Activated CD4-positive, alpha-beta memory T cell treated with anti-CD3 and anti-CD28 coated beads, Interleukin-2, amount 10 ng/mL, durations not matched to agents 7 days and 5 days (primary cell): ENCODE measurements around the gene AAMP. TPM values are rescaled to one million over a fixed set of nuclear protein-coding genes. Genes with fewer than 3 reads are reported as not detected.
A peak's percentile ranks its signal among the peaks of the same experiment; 100 is the strongest.
"Not testable (repeated sequence)": the region's sequence is repeated elsewhere in the genome, so short reads cannot be mapped to it uniquely, and the experiment has no call there.

Experiments
- CTCF ChIA-PET: fragments of 350-600 bp; sonication (Branson Sonifier 250); formaldehyde crosslinking; loops from one replicate; lab custom pipeline; 2021; ENCODE audit warnings: antibody characterized with exemption, inconsistent platforms; lab: Charles Lee
- POLR2A ChIA-PET: fragments of 350-600 bp; sonication (Branson Sonifier 250); formaldehyde crosslinking; loops from one replicate; lab custom pipeline; 2021; ENCODE audit warnings: antibody characterized with exemption; lab: Charles Lee
- DNase-seq: peaks from one replicate; pipeline ENCODE4 v3.0.0-alpha.2; 2020
- H3K27ac Mint-ChIP-seq: one replicate; pipeline ENCODE4 v1.8.0; 2021; ENCODE audit warnings: mild to moderate bottlenecking, mixed read lengths
- H3K27me3 Mint-ChIP-seq: one replicate; pipeline ENCODE4 v1.8.0; 2021; ENCODE audit warnings: mixed read lengths
- H3K36me3 Mint-ChIP-seq: one replicate; pipeline ENCODE4 v1.8.0; 2021; ENCODE audit warnings: low read depth, mixed read lengths
- H3K4me1 Mint-ChIP-seq: one replicate; pipeline ENCODE4 v1.8.0; 2021; ENCODE audit warnings: mixed read lengths
- H3K4me3 Mint-ChIP-seq: one replicate; pipeline ENCODE4 v1.8.0; 2021; ENCODE audit warnings: mild to moderate bottlenecking, mixed read lengths
- H3K9me3 Mint-ChIP-seq: one replicate; pipeline ENCODE4 v1.8.0; 2021; ENCODE audit warnings: mixed read lengths
- total RNA-seq, 2 experiments: library from RNA; stranded (reverse); gene quantifications; one replicate each; pipeline ENCODE4 v1.2.3, GENCODE V29; 2021

Gene AAMP
- 10 to 100 TPM; 44.2 to 46.8 TPM for total RNA-seq

- ChIA-PET POLR2A (interaction anchor here (0.6 to 10.7 kb wide), 14 partner anchors 9 to 127 kb away, joined by 3 to 299 read pairs (median 3); partner anchors contain the start of genes ARPC2, GPBAR1 and TMBIM1), CTCF (interaction anchor here (0.7 to 6.8 kb wide), 20 partner anchors 13 to 577 kb away, joined by 3 to 126 read pairs (median 5); partner anchors contain the start of genes CATIP, CTDSP1, CXCR1 and TMBIM1)
- H3K4me1 Mint-ChIP-seq = peaks cover 52% of the 10 kb centered on the region
- H3K4me3 Mint-ChIP-seq = peak within 1 kb of the TSS; percentile 89
- H3K27me3 Mint-ChIP-seq = no peaks in the 10 kb centered on the region
- H3K27ac Mint-ChIP-seq = peak within 1 kb of the TSS; percentile 75
- H3K9me3 Mint-ChIP-seq = no peaks in the 10 kb centered on the region
- DNase-seq = peak; percentile 100
- peaks cover 42% of the 10 kb centered on the region for H3K36me3 Mint-ChIP-seq
Measured at GRCh38 chr2:218269900-218270720, at the start of gene AAMP, which contains the start of gene PNKD. Gene AAMP (minus strand): TSS chr2:218270137. CDS start chr2:218270086, 51 bp downstream. Gene PNKD (plus strand): TSS chr2:218270519. CDS start chr2:218270536, 17 bp downstream.

- H3K27me3 Mint-ChIP-seq = peaks cover 7% of the 10 kb centered on the region
- no peaks in the 10 kb centered on the region for H3K9me3 Mint-ChIP-seq
- H3K27ac Mint-ChIP-seq = no peak overlapping the region
- CTCF ChIA-PET = no interaction called here
- DNase-seq = no peak
- peaks cover 2% of the 10 kb centered on the region for H3K36me3 Mint-ChIP-seq
- POLR2A ChIA-PET = no interaction called here
- H3K4me1 Mint-ChIP-seq = peaks cover 31% of the 10 kb centered on the region
- no peak overlapping the region for H3K4me3 Mint-ChIP-seq
Measured at GRCh38 chr2:218318241-218318640, 48.3 kb upstream of the AAMP start.

- Mint-ChIP-seq H3K36me3 (peaks cover 2% of the 10 kb centered on the region), H3K4me1 (peaks cover 31% of the 10 kb centered on the region), H3K9me3 (no peaks in the 10 kb centered on the region), H3K27ac (no peak overlapping the region), H3K27me3 (peaks cover 7% of the 10 kb centered on the region), H3K4me3 (no peak overlapping the region)
- DNase-seq = no peak
- POLR2A ChIA-PET = no interaction called here
- CTCF ChIA-PET = interaction anchor here (1.1 to 3.5 kb wide), 3 partner anchors 11 to 39 kb away, joined by 3 to 10 read pairs (median 5); partner anchors contain the start of gene CATIP
Measured at GRCh38 chr2:218317835-218318234, 47.9 kb upstream of the AAMP start.

GRCh38 chr2:218317303-218317630 is 47.3 kb upstream of the AAMP start:
- H3K27ac Mint-ChIP-seq = peak overlapping the region; percentile 88
- DNase-seq = no peak
- no peak overlapping the region for H3K4me3 Mint-ChIP-seq
- H3K9me3 Mint-ChIP-seq = no peaks in the 10 kb centered on the region
- ChIA-PET CTCF (interaction anchor here (0.8 to 3.5 kb wide), 4 partner anchors 11 to 79 kb away, joined by 3 to 10 read pairs (median 4); partner anchors contain the start of gene CATIP), POLR2A (interaction anchor here (1.2 to 1.7 kb wide), 3 partner anchors 8 to 80 kb away, joined by 3 to 4 read pairs (median 3); no protein-coding TSS in a partner anchor)
- peaks cover 29% of the 10 kb centered on the region for H3K4me1 Mint-ChIP-seq
- peaks cover 2% of the 10 kb centered on the region for H3K27me3 Mint-ChIP-seq
- peaks cover 2% of the 10 kb centered on the region for H3K36me3 Mint-ChIP-seq

GRCh38 chr2:218315397-218315796 is 45.5 kb upstream of the AAMP start:
- peaks cover 2% of the 10 kb centered on the region for H3K36me3 Mint-ChIP-seq
- ChIA-PET POLR2A (interaction anchor here (0.7 to 1.3 kb wide), 3 partner anchors 25 to 85 kb away, joined by 3 to 5 read pairs (median 4); partner anchors contain the start of gene CTDSP1), CTCF (interaction anchor here (0.6 to 3.5 kb wide), 3 partner anchors 23 to 246 kb away, joined by 3 to 10 read pairs (median 8); partner anchors contain the start of gene CATIP)
- no peak overlapping the region for H3K27ac Mint-ChIP-seq
- H3K4me3 Mint-ChIP-seq = no peak overlapping the region
- no peak for DNase-seq
- H3K27me3 Mint-ChIP-seq = no peaks in the 10 kb centered on the region
- peaks cover 29% of the 10 kb centered on the region for H3K4me1 Mint-ChIP-seq
- no peaks in the 10 kb centered on the region for H3K9me3 Mint-ChIP-seq

GRCh38 chr2:218314764-218315163 is 44.8 kb upstream of the AAMP start:
- H3K36me3 Mint-ChIP-seq, POLR2A ChIA-PET, H3K27ac Mint-ChIP-seq, H3K4me3 Mint-ChIP-seq, H3K9me3 Mint-ChIP-seq, DNase-seq, H3K27me3 Mint-ChIP-seq: not testable (repeated sequence)
- H3K4me1 Mint-ChIP-seq = peaks cover 29% of the 10 kb centered on the region
- CTCF ChIA-PET = interaction anchor here (0.6 to 3.5 kb wide), 2 partner anchors 22 to 42 kb away, joined by 8 to 10 read pairs; partner anchors contain the start of gene CATIP

- H3K9me3 Mint-ChIP-seq = no peaks in the 10 kb centered on the region
- DNase-seq = no peak
- H3K27me3 Mint-ChIP-seq = peaks cover 1% of the 10 kb centered on the region
- H3K4me3 Mint-ChIP-seq = no peak overlapping the region
- H3K4me1 Mint-ChIP-seq = peaks cover 31% of the 10 kb centered on the region
- POLR2A ChIA-PET = no interaction called here
- CTCF ChIA-PET = no interaction called here
- H3K27ac Mint-ChIP-seq = no peak overlapping the region
- peaks cover 2% of the 10 kb centered on the region for H3K36me3 Mint-ChIP-seq
Measured at GRCh38 chr2:218313356-218313755, 43.4 kb upstream of the AAMP start.

GRCh38 chr2:218312267-218312756 is 42.4 kb upstream of the AAMP start:
- Mint-ChIP-seq H3K9me3 (no peaks in the 10 kb centered on the region), H3K4me3 (no peak overlapping the region), H3K36me3 (no peaks in the 10 kb centered on the region), H3K4me1 (peaks cover 29% of the 10 kb centered on the region), H3K27me3 (peaks cover 6% of the 10 kb centered on the region), H3K27ac (no peak overlapping the region)
- DNase-seq = no peak
- ChIA-PET POLR2A (no interaction called here), CTCF (interaction anchor here (0.7 kb wide), 2 partner anchors 20 to 329 kb away, joined by 4 read pairs; no protein-coding TSS in a partner anchor)

- Mint-ChIP-seq H3K27me3 (peaks cover 10% of the 10 kb centered on the region), H3K4me1 (peaks cover 23% of the 10 kb centered on the region)
- DNase-seq, H3K9me3 Mint-ChIP-seq, POLR2A ChIA-PET, CTCF ChIA-PET, H3K36me3 Mint-ChIP-seq, H3K27ac Mint-ChIP-seq, H3K4me3 Mint-ChIP-seq: not testable (repeated sequence)
Measured at GRCh38 chr2:218311541-218312266, 41.8 kb upstream of the AAMP start.

GRCh38 chr2:218310853-218311540 is 41.1 kb upstream of the AAMP start:
- H3K36me3 Mint-ChIP-seq = no peaks in the 10 kb centered on the region
- ChIA-PET CTCF (no interaction called here), POLR2A (no interaction called here)
- peaks cover 15% of the 10 kb centered on the region for H3K4me1 Mint-ChIP-seq
- no peak overlapping the region for H3K4me3 Mint-ChIP-seq
- no peak overlapping the region for H3K27ac Mint-ChIP-seq
- DNase-seq = no peak
- no peaks in the 10 kb centered on the region for H3K9me3 Mint-ChIP-seq
- peaks cover 10% of the 10 kb centered on the region for H3K27me3 Mint-ChIP-seq

GRCh38 chr2:218307415-218308090 is 37.6 kb upstream of the AAMP start:
- Mint-ChIP-seq H3K9me3 (no peaks in the 10 kb centered on the region), H3K4me1 (peaks cover 7% of the 10 kb centered on the region), H3K4me3 (no peak overlapping the region), H3K27ac (no peak overlapping the region), H3K27me3 (peaks cover 10% of the 10 kb centered on the region), H3K36me3 (no peaks in the 10 kb centered on the region)
- CTCF ChIA-PET = interaction anchor here (1.3 to 1.7 kb wide), 5 partner anchors 10 to 49 kb away, joined by 3 to 7 read pairs (median 3); partner anchors contain the start of gene CATIP
- POLR2A ChIA-PET = interaction anchor here (1.1 kb wide), 1 partner anchor 88 kb away, joined by 3 read pairs; no protein-coding TSS in a partner anchor
- no peak for DNase-seq
